ENCODE data around the gene TOX3. TPM values are rescaled to one million over a fixed set of nuclear protein-coding genes. Genes with fewer than 3 reads are reported as not detected.

TOX3 gene
- total and polyA plus RNA-seq, 2 experiments from 2014 or later, result not detected

DNA sequence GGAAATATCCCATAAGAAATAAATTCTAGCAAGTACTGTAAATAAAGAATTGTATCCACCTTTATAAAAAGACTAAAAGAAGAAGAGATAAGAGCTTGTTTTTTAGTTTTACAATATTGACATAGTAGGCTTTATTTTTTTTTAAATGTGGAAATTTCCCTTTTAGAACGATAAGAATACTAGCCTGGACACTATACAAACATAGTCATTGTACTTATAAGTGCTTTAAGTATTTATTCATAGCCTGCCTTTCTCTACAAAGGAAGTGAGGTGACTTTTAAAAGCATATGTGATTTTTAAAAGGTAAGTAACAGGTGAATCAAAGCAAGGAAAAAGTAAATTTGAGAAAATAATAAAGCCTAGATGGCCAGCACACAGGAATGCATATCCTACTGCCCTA is 17.7 kb downstream of the TOX3 start:
- in situ Hi-C loops (cut with MboI), result no loop called here
- H3K36me3 ChIP-seq (ENCODE audit: low read depth), result no peaks in the 10 kb centered on the region
- no peak for DNase-seq
- no peak overlapping the region for H3K4me2 ChIP-seq (ENCODE audit: unreplicated experiment)
- H3K79me2 ChIP-seq (ENCODE audit: insufficient read depth), result no peaks in the 10 kb centered on the region
- no peak overlapping the region for H3K9ac ChIP-seq
- H3K4me1 ChIP-seq (ENCODE audit: insufficient read depth), result no peaks in the 10 kb centered on the region
- no peaks in the 10 kb centered on the region for H3F3A ChIP-seq (ENCODE audit: insufficient read depth)
- TF ChIP-seq EZH2 (IDR thresholded peaks at IDR 0.05; ENCODE audit: insufficient read depth, poor library complexity, severe bottlenecking) (no peak), EZH2phosphoT487 (IDR thresholded peaks at IDR 0.05; ENCODE audit: insufficient read depth, low read depth) (no peak)
- WGBS, 2 experiments (ENCODE audit: low coverage in 1 of 2, low lambda C conversion rate in 2 of 2, missing lambda C conversion rate in 2 of 2), result 0 to 4% methylated on average over 1 of the region's 1 CpG
- no peaks in the 10 kb centered on the region for H4K20me1 ChIP-seq (ENCODE audit: insufficient read depth)
- H3K9me3 ChIP-seq (ENCODE audit: low read depth), result no peaks in the 10 kb centered on the region
- no peak overlapping the region for H3K4me3 ChIP-seq
- no peaks in the 10 kb centered on the region for H3K9me2 ChIP-seq (ENCODE audit: insufficient read depth)
- no peak overlapping the region for H2AFZ ChIP-seq
- H3K27me3 ChIP-seq (replicated peaks; ENCODE audit: insufficient read depth), result no peaks in the 10 kb centered on the region
- H3K27ac ChIP-seq, result no peak overlapping the region

DNA sequence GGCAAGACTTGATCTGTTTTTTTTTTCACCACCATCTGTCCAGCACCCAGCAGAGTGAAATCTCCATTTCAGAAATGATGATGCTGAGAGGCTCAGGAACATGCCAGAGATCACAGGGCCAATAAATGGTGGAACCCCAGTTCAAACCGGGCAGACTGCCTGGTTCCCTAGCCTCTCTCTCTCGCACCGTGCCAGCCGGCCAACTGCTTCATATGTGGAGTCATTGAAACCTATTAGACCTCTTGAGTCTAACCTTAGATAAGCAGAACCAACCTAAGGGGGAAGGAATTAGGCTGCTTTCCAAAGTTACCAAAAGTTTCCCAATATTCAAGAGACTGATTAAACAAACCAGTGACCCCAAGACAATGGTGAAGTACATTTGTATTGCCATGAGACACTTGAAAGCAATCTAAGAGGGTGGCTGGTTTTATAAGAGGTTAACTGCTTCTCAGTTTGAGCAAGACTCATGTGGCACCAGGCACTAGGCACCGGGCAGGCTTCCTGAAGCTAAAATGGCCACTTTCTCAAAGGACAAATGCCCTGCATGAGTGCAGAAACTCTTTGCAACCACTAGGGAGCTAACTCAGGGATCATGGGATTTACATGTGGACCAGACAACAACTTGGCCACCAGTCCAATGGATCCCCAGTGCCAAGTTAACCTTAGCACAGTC is 18.4 kb downstream of the TOX3 start:
- Histone ChIP-seq H3K27me3 (replicated peaks; ENCODE audit: insufficient read depth) (no peaks in the 10 kb centered on the region), H3K27ac (no peak overlapping the region), H2AFZ (no peak overlapping the region), H3K9me2 (ENCODE audit: insufficient read depth) (no peaks in the 10 kb centered on the region), H3K4me3 (no peak overlapping the region), H3F3A (ENCODE audit: insufficient read depth) (no peaks in the 10 kb centered on the region), H3K36me3 (ENCODE audit: low read depth) (no peaks in the 10 kb centered on the region), H3K79me2 (ENCODE audit: insufficient read depth) (no peaks in the 10 kb centered on the region), H3K4me1 (ENCODE audit: insufficient read depth) (no peaks in the 10 kb centered on the region), H3K4me2 (ENCODE audit: unreplicated experiment) (no peak overlapping the region), H3K9ac (no peak overlapping the region), H3K9me3 (ENCODE audit: low read depth) (no peaks in the 10 kb centered on the region), H4K20me1 (ENCODE audit: insufficient read depth) (no peaks in the 10 kb centered on the region)
- 26 to 38% methylated on average over 5 of the region's 5 CpGs for WGBS, 2 experiments (ENCODE audit: low coverage in 1 of 2, low lambda C conversion rate in 2 of 2, missing lambda C conversion rate in 2 of 2)
- DNase-seq, result no peak
- in situ Hi-C loops (cut with MboI), result no loop called here
- TF ChIP-seq EZH2 (IDR thresholded peaks at IDR 0.05; ENCODE audit: insufficient read depth, poor library complexity, severe bottlenecking) (no peak), EZH2phosphoT487 (IDR thresholded peaks at IDR 0.05; ENCODE audit: insufficient read depth, low read depth) (no peak)

DNA sequence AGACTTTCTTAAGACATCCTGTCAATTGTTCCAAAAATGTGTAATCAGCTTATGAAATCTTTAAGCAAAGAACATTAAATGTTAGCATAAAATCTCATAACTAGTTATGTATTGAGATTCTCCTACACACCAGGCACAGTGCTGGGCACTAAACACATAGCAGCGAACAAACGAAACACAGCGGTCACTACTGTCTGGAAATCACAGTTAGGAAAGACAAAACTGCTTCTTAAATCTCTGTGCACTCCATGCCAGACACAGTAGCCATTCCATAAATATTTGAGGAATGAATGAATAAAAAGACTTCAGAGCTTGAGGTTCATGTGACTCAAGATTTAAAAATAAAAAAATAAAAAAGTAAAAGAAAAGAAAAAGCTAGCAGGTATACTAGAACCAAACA is 20.1 kb downstream of the TOX3 start:
- no peak for DNase-seq
- WGBS, 2 experiments (ENCODE audit: low coverage in 1 of 2, low lambda C conversion rate in 2 of 2, missing lambda C conversion rate in 2 of 2), result 35 to 43% methylated on average over 3 of the region's 3 CpGs

DNA sequence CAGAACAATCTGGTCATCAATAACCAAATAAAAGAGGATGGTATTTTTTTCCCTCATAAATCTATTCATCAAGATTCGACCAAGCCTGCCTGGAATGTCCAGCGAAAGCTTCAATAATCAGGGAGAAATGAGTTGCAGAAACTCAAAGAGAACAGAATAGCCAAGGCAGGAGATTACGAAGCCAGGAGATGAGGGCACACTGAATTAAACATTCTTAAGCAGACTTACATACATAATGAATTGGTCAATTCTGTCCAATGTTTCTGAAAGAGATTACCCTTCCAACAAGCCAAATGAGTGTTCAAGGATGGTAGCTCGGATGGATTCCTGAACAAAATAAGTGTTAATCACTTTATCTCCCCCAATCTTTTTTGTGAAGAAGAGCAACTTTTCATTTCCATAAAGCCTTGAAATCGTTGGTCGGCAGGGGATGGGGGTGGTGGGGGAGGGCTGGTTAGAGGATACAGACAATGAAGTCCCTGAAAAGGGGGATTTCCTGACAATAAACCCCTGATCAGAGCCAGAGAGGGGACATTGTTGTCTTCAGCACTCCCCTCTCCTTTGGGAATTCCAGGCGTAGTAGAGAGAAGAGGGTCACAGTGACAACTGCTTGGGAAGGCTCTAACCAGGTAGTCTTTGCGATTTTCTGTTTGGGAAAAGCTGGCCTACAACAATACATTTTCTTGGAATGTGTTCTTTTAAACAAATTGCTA is 20.7 kb downstream of the TOX3 start:
- no peak overlapping the region for H3K4me3 ChIP-seq
- H3K27me3 ChIP-seq (replicated peaks; ENCODE audit: insufficient read depth), result no peaks in the 10 kb centered on the region
- H3K9ac ChIP-seq, result no peak overlapping the region
- H3K9me2 ChIP-seq (ENCODE audit: insufficient read depth), result no peaks in the 10 kb centered on the region
- DNase-seq, result no peak
- no peaks in the 10 kb centered on the region for H3K4me1 ChIP-seq (ENCODE audit: insufficient read depth)
- no peaks in the 10 kb centered on the region for H3F3A ChIP-seq (ENCODE audit: insufficient read depth)
- in situ Hi-C loops (cut with MboI), result no loop called here
- no peaks in the 10 kb centered on the region for H4K20me1 ChIP-seq (ENCODE audit: insufficient read depth)
- 18 to 20% methylated on average over 8 of the region's 8 CpGs for WGBS, 2 experiments (ENCODE audit: low coverage in 1 of 2, low lambda C conversion rate in 2 of 2, missing lambda C conversion rate in 2 of 2)
- no peak overlapping the region for H2AFZ ChIP-seq
- no peak overlapping the region for H3K4me2 ChIP-seq (ENCODE audit: unreplicated experiment)
- no peaks in the 10 kb centered on the region for H3K9me3 ChIP-seq (ENCODE audit: low read depth)
- no peak overlapping the region for H3K27ac ChIP-seq
- H3K79me2 ChIP-seq (ENCODE audit: insufficient read depth), result no peaks in the 10 kb centered on the region
- TF ChIP-seq EZH2 (IDR thresholded peaks at IDR 0.05; ENCODE audit: insufficient read depth, poor library complexity, severe bottlenecking) (no peak), EZH2phosphoT487 (IDR thresholded peaks at IDR 0.05; ENCODE audit: insufficient read depth, low read depth) (no peak)
- no peaks in the 10 kb centered on the region for H3K36me3 ChIP-seq (ENCODE audit: low read depth)

More for the DNA sequence above, 20.1 kb downstream of the TOX3 start:
- no peaks in the 10 kb centered on the region for H3K79me2 ChIP-seq (ENCODE audit: insufficient read depth)
- no peak overlapping the region for H2AFZ ChIP-seq
- H3K9me2 ChIP-seq (ENCODE audit: insufficient read depth), result no peaks in the 10 kb centered on the region
- no peak overlapping the region for H3K27ac ChIP-seq
- no peaks in the 10 kb centered on the region for H3K9me3 ChIP-seq (ENCODE audit: low read depth)
- no peak overlapping the region for H3K9ac ChIP-seq
- H3K4me1 ChIP-seq (ENCODE audit: insufficient read depth), result no peaks in the 10 kb centered on the region
- H3K27me3 ChIP-seq (replicated peaks; ENCODE audit: insufficient read depth), result no peaks in the 10 kb centered on the region
- in situ Hi-C loops (cut with MboI), result no loop called here
- H3K4me2 ChIP-seq (ENCODE audit: unreplicated experiment), result no peak overlapping the region
- H3K36me3 ChIP-seq (ENCODE audit: low read depth), result no peaks in the 10 kb centered on the region
- no peaks in the 10 kb centered on the region for H4K20me1 ChIP-seq (ENCODE audit: insufficient read depth)
- H3K4me3 ChIP-seq, result no peak overlapping the region
- TF ChIP-seq EZH2phosphoT487 (IDR thresholded peaks at IDR 0.05; ENCODE audit: insufficient read depth, low read depth) (no peak), EZH2 (IDR thresholded peaks at IDR 0.05; ENCODE audit: insufficient read depth, poor library complexity, severe bottlenecking) (no peak)
- no peaks in the 10 kb centered on the region for H3F3A ChIP-seq (ENCODE audit: insufficient read depth)
